HCT116 (cell line): Measurements from ENCODE around the gene ETS2. TPM values are rescaled to one million over a fixed set of nuclear protein-coding genes. Genes with fewer than 3 reads are reported as not detected.

Experiments used
- ATAC-seq: fragments of 200-7000 bp; cut with Tn5 transposase; 2 replicates; pipeline ENCODE4 v1.9.1; 2020; ENCODE audit warnings: mild to moderate bottlenecking, moderate library complexity
- BruUV-seq: library from RNA; stranded (reverse); fragments of 400-500 nt; replicated peaks from 2 replicates; lab custom pipeline; 2021; lab: Mats Ljungman, UMichigan
- CTCF ChIA-PET: fragments of 300-600 bp; sonication (Branson Sonifier 250); formaldehyde crosslinking; loops from one replicate; lab custom pipeline; 2021; ENCODE audit warnings: antibody characterized with exemption; lab: Charles Lee
- POLR2A ChIA-PET: fragments of 300-600, 350-600 bp; sonication (Branson Sonifier 250); formaldehyde crosslinking; loops from one replicate; lab custom pipeline; 2021; ENCODE audit warnings: antibody characterized with exemption; lab: Charles Lee
- RAD21 ChIA-PET, 2 experiments: fragments of 300-600 bp; sonication (Branson Sonifier 250); formaldehyde crosslinking; loops; one replicate each; lab custom pipeline; 2023; ENCODE audit warnings: low total read pairs in 2 of 2; ENCODE audit not compliant: uncharacterized antibody in 2 of 2, unreplicated experiment in 2 of 2, low non-redundant PET in 1 of 2; lab: Charles Lee
- DNase-seq: peaks from one replicate; pipeline ENCODE4 v3.0.0-alpha.2; 2010; ENCODE audit warnings: low read depth, low spot score
- H2AFZ ChIP-seq: fragments of 200-600 bp; shearing (Covaris generic), sonication (generic); 2 replicates; pipeline ENCODE4 v1.6.1; 2017; ENCODE audit warnings: low read depth, mixed run types, mixed read lengths, antibody characterized with exemption, low read length; ENCODE audit not compliant: poor library complexity, severe bottlenecking
- H3K27ac ChIP-seq: 2 replicates; pipeline ENCODE4 v1.5.1; 2012; ENCODE audit warnings: low read depth, low read length
- H3K27me3 ChIP-seq: fragments of 200-600 bp; sonication (generic); 2 replicates; pipeline ENCODE4 v1.6.1; 2016; ENCODE audit warnings: mixed run types, low read length, mixed read lengths; ENCODE audit not compliant: insufficient read depth
- H3K36me3 ChIP-seq, 2 experiments: fragments of 200-500 bp in 1 of 2; fragments of 200-600 bp in 1 of 2; sonication (Bioruptor generic) in 1 of 2; sonication (generic) in 1 of 2; 2 replicates each; pipeline versions ENCODE4 v1.5.1 to v1.6.1; 2014 to 2016; ENCODE audit warnings: low read length in 2 of 2, inconsistent platforms in 1 of 2, mixed read lengths in 1 of 2, mixed run types in 1 of 2; ENCODE audit not compliant: insufficient read depth in 2 of 2, control insufficient read depth in 1 of 2
- H3K4me1 ChIP-seq, 2 experiments: fragments of 200-600 bp in 1 of 2; sonication (generic) in 1 of 2; 2 replicates each; pipeline versions ENCODE4 v1.5.1 to v1.6.1; 2012 to 2017; ENCODE audit warnings: low read length in 2 of 2, inconsistent platforms in 1 of 2, mild to moderate bottlenecking in 1 of 2, mixed read lengths in 1 of 2, mixed run types in 1 of 2, moderate library complexity in 1 of 2; ENCODE audit not compliant: insufficient read depth in 2 of 2, control insufficient read depth in 1 of 2
- H3K4me2 ChIP-seq: fragments of 200-600 bp; sonication (generic); 2 replicates; pipeline ENCODE4 v1.6.1; 2017; ENCODE audit warnings: mixed run types, low read length, mixed read lengths
- H3K4me3 ChIP-seq, 2 experiments: fragments of 200-600 bp in 1 of 2; sonication (generic) in 1 of 2; replicated peaks in 1 of 2; 2 replicates each; pipeline ENCODE4 v1.5.1; 2011 to 2016; ENCODE audit warnings: low read length in 2 of 2, control low read depth in 1 of 2, low read depth in 1 of 2, mild to moderate bottlenecking in 1 of 2, mixed read lengths in 1 of 2, mixed run types in 1 of 2
- H3K79me2 ChIP-seq: fragments of 200-600 bp; sonication (generic); 2 replicates; pipeline ENCODE4 v1.6.1; 2017; ENCODE audit warnings: mild to moderate bottlenecking, mixed run types, low read length, moderate library complexity, mixed read lengths; ENCODE audit not compliant: insufficient read depth
- H3K9ac ChIP-seq: fragments of 200-600 bp; sonication (generic); 2 replicates; pipeline ENCODE4 v1.6.1; 2016; ENCODE audit warnings: low read length, mixed read lengths
- H3K9me2 ChIP-seq: fragments of 200-600 bp; sonication (generic), shearing (Covaris generic); 2 replicates; pipeline ENCODE4 v1.6.1; 2017; ENCODE audit warnings: mixed run types, mild to moderate bottlenecking, moderate library complexity; ENCODE audit not compliant: insufficient read depth
- H3K9me3 ChIP-seq, 2 experiments: fragments of 200-500 bp in 1 of 2; fragments of 200-600 bp in 1 of 2; sonication (Bioruptor generic) in 1 of 2; sonication (generic) in 1 of 2; 2 replicates each; pipeline ENCODE4 v1.6.1; 2014 to 2017; ENCODE audit warnings: low read length in 2 of 2, mixed read lengths in 2 of 2, inconsistent platforms in 1 of 2, low read depth in 1 of 2, mild to moderate bottlenecking in 1 of 2, mixed run types in 1 of 2, moderate library complexity in 1 of 2; ENCODE audit not compliant: control insufficient read depth in 1 of 2, insufficient read depth in 1 of 2
- H4K20me1 ChIP-seq: fragments of 200-600 bp; sonication (generic), shearing (Covaris generic); 2 replicates; pipeline ENCODE4 v1.6.1; 2017; ENCODE audit warnings: mixed run types, mild to moderate bottlenecking, moderate library complexity; ENCODE audit not compliant: insufficient read depth
- CBX3 ChIP-seq: IDR thresholded peaks from 2 replicates; pipeline ENCODE4 v1.6.1; 2012; ENCODE audit warnings: low read depth
- CEBPB ChIP-seq: IDR thresholded peaks from 2 replicates; pipeline ENCODE4 v1.6.1; 2012; ENCODE audit warnings: low read depth
- EZH2 ChIP-seq: fragments of 200-600 bp; sonication (generic); IDR thresholded peaks from 2 replicates; pipeline ENCODE4 v1.6.1; 2017; ENCODE audit warnings: antibody characterized with exemption, mixed run types
- FOSL1 ChIP-seq: IDR thresholded peaks from 2 replicates; pipeline ENCODE4 v1.6.1; 2012; ENCODE audit warnings: low read depth
- JUND ChIP-seq: IDR thresholded peaks from 2 replicates; pipeline ENCODE4 v1.6.1; 2012
- POLR2A ChIP-seq: IDR thresholded peaks from 2 replicates; pipeline ENCODE4 v1.7.0; 2011; ENCODE audit warnings: borderline replicate concordance; ENCODE audit not compliant: insufficient read depth, insufficient read length; ENCODE audit errors: extremely low read depth
- RAD21 ChIP-seq: IDR thresholded peaks from 2 replicates; pipeline ENCODE4 v1.6.1; 2012; ENCODE audit warnings: low read depth, mild to moderate bottlenecking
- SP1 ChIP-seq: IDR thresholded peaks from 2 replicates; pipeline ENCODE4 v1.6.1; 2012; ENCODE audit warnings: low read depth
- SRF ChIP-seq: IDR thresholded peaks from 2 replicates; pipeline ENCODE4 v1.6.1; 2012; ENCODE audit warnings: low read depth
- TCF7L2 ChIP-seq: IDR thresholded peaks from 2 replicates; pipeline ENCODE4 v1.7.0; 2011; ENCODE audit warnings: borderline replicate concordance, inconsistent platforms; ENCODE audit not compliant: insufficient read depth, insufficient read length; ENCODE audit errors: extremely low read depth
- ZBTB33 ChIP-seq: IDR thresholded peaks from 2 replicates; pipeline ENCODE4 v1.6.1; 2011; ENCODE audit warnings: mild to moderate bottlenecking, low read length, moderate library complexity; ENCODE audit not compliant: insufficient replicate concordance; ENCODE audit errors: extremely low read depth
- ZNF274 ChIP-seq: fragments of 200-500 bp; sonication (Bioruptor generic); IDR thresholded peaks from 2 replicates; pipeline ENCODE4 v1.6.1; 2014; ENCODE audit warnings: mild to moderate bottlenecking, low read depth, low read length, inconsistent platforms
- intact Hi-C: fragments of 100-400 bp; cut with micrococcal nuclease; formaldehyde crosslinking; loops from 2 replicates; pipeline ENCODE4 v1.10.0; 2022
- total RNA-seq: library from RNA; stranded (reverse); gene quantifications from one replicate; pipeline ENCODE4 v1.2.1, GENCODE V29; 2021; ENCODE audit not compliant: unreplicated experiment
- TF ChIP-seq, protein P1 (sequence below): IDR thresholded peaks from 2 replicates; pipeline ENCODE4 v1.6.1; 2012

ETS2 gene
- total RNA-seq, 1 experiment from 2014 or later = 32.9 TPM

DNA sequence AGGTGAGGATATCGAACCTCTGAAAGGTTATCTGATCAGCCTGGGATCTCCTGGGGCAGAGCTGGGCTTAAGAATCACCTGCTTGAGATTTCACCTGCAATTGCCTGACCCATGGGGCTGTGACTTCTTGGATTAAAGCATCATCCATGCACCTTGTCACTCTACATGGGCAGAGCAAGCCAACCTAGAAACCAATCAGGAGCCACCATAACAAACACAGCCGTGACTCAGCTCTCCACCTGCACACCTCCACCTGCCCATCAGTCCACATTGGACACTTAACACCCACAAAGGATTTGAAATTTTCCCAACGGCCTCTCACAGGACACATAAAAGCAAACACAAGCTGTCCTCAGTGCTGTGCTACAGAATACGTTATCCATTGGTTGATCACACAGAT, 35.1 kb upstream of the ETS2 start:
- intact Hi-C loops = no loop called here
- H3K4me1 ChIP-seq = peaks cover 14 to 18% of the 10 kb centered on the region in 2 experiments
- H3K9me2 ChIP-seq = no peaks in the 10 kb centered on the region
- BruUV-seq = no TSS peak
- TF ChIP-seq JUND (no peak), RAD21 (no peak), TCF7L2 (no peak), SP1 (no peak), ZNF274 (no peak), ZBTB33 (no peak), CEBPB (no peak), SRF (no peak), EZH2 (no peak), POLR2A (no peak), FOSL1 (no peak), CBX3 (no peak)
- TF ChIP-seq, protein P1, sequence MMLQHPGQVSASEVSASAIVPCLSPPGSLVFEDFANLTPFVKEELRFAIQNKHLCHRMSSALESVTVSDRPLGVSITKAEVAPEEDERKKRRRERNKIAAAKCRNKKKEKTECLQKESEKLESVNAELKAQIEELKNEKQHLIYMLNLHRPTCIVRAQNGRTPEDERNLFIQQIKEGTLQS = no peak
- no peak overlapping the region for H3K4me3 ChIP-seq
- H3K9ac ChIP-seq = no peak overlapping the region
- H3K79me2 ChIP-seq = no peaks in the 10 kb centered on the region
- CTCF ChIA-PET = no interaction called here
- POLR2A ChIA-PET = no interaction called here
- no peaks in the 10 kb centered on the region for H4K20me1 ChIP-seq
- no peak for DNase-seq
- no peak overlapping the region for H3K27ac ChIP-seq
- no peak overlapping the region for H3K4me2 ChIP-seq
- ATAC-seq = no peak
- RAD21 ChIA-PET = no interaction called here
- H3K36me3 ChIP-seq = no peaks in the 10 kb centered on the region
- H3K9me3 ChIP-seq = no peaks in the 10 kb centered on the region
- no peak overlapping the region for H2AFZ ChIP-seq
- no peaks in the 10 kb centered on the region for H3K27me3 ChIP-seq
